GM21619 (cell line): ENCODE measurements around the gene SLITRK3.
"Not testable (repeated sequence)": the region's sequence is repeated elsewhere in the genome, so short reads cannot be mapped to it uniquely, and the experiment has no call there.

ENCODE experiments used
- ATAC-seq: cut with Tn5 transposase; IDR thresholded peaks from one replicate; pipeline ENCODE4 v1.9.1; 2021; ENCODE audit not compliant: unreplicated experiment

The SLITRK3 gene

GRCh38 chr3:165193366-165194254 lies 2.6 kb downstream of the SLITRK3 start:
- ATAC-seq = no peak

- no peak for ATAC-seq
These were observed 3.5 kb downstream of the SLITRK3 start for GRCh38 chr3:165192610-165193192.

DNA sequence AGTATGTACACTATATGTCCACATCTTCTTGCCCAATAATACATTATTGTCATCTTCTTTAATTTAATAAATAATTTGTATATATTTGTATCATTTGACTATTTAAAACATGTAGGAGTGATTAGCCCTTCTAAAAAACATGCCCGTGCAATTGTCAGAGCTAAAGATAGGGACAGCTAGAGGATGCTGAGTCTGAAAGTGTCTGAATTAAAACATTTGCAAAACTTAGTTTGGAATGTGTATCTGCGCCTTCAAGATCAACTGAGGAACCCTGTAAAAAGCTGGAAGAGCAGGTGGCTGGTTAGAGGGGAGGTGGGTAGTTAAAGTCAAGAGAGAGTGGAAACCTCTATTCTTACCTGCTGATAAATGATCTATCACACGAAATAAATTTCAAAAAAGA lies 4.7 kb downstream of the SLITRK3 start:
- no peak for ATAC-seq

- no peak for ATAC-seq
These were observed 7.7 kb downstream of the SLITRK3 start for GRCh38 chr3:165188452-165188851.

DNA sequence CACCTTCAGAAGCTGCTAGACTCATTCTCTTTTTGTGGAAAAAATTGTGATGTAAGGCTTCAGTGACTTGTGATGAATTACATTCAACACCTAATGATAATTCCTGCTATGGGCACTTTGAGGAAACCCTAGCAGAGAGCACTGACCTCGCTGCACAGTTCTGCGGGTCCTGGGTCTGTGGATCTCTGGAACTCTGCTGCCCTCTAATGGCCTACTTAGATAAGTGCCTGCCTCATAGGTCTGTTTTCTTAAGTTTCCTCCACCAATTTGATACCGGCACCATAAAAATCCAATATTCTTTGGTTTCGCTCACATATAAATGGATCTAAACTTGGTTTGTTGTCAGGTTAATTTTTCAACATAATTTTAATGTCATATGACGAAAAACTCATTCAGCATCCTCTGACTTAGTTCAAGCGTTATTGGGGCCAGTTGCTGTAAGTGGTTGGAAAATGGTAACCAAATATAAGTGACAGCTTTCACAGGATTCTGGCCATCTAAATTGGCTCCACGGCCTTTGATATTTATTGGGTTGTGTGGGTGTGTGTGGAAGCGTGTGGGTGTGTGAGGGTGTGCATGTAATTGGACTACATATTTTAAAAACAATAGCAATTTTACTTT lies 10.4 kb downstream of the SLITRK3 start:
- ATAC-seq = peak; percentile 97

DNA sequence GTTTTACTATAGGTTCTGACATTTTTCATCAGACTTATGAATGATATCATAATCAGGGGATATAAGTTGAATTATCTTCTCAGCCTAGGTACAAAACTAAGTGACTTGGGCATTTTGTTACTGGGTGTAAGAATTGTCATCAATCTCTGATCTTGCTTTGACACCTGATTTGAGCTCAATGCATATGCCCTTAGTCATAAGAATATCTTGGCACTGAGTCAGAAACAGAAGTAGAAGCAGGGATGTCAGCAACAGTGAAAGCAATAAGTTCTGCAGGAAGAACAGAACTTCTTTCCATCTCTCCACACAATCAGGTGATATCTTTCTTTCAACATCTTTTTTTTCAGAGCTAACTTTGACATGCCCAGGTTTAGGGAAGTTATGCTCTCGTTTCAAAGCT lies 14.6 kb downstream of the SLITRK3 start:
- no peak for ATAC-seq

- ATAC-seq = no peak
These were observed 25.9 kb downstream of the SLITRK3 start for GRCh38 chr3:165170236-165170635.

- no peak for ATAC-seq
These were observed 26.8 kb downstream of the SLITRK3 start for GRCh38 chr3:165169368-165169767.

DNA sequence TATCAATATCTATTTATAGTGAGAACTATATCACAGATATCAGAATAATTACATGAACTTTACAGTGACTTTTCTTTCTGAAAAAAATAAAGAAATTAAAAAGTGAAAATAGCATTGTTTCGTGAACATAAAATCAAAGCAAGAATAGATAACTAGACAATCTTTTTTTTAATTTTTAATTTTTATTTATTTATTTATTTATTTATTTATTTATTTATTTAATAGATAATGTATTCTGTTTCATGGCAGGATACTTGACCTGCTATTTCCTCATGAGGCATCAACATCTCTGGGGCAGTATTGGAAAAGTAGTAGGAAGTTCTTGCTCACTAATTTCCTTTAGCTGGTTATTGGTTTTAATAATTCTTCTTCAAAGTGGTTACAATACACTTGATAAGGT lies 33.3 kb downstream of the SLITRK3 start:
- no peak for ATAC-seq

DNA sequence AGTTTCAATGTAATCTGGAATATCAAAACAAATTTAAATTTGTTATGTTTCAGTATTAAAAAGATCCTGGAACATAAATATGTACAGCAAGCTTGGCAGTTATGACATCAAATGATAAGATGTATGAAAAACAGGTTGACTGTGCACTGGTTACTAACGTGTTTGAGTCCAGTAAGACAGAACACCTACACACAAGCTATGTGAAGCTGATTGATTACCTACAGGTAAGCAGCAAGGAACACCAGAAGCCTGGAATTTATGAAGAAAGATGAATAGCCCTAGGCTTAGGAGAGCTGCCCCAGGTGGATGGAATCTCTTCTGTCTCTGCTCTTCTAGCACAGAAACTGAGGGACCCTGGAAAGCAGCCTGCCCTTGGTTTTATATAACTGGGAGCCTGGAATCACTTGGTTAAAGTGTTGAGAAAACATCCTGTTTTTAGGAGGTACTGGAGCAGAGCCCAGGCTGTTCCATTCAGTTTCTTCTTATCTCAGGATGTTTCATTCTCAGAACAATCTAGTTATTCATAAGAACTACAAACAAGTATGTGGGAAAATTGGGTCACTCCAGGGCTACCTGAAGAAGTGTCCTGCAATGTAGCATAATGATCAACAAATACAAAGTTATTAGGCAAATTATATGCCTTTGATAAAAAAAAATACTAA lies 36.3 kb downstream of the SLITRK3 start:
- ATAC-seq = no peak

GRCh38 chr3:165158011-165158410 lies 38.2 kb downstream of the SLITRK3 start:
- ATAC-seq = no peak

DNA sequence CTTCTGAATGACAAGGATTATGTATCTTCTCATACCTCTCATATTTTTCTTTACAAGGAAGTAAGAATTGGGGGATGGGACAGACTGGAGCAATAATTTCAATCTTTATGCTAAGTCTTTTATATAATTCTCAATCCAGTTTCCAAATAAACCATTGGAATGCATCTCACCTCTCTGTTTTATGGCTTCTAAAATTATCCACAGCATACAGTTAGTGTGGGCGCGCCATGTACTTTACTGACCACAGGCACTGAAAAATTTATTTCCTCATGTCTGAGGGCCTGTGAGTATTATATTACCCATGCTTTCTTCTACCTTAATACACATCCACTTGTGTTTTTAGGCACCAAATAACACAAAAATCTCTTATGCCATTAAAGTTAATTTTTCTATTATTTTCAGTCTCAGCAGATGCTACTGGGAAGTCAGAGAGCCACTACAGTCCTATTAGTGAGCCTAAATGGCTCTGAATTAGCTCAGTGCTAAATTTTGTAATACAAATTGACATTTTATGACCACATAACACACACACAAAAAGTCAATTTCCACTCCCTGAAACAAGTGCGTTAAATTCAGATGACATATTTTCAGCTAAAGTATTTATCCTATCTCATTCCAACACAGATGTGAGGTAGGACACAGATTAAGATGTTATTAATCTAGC lies 39.3 kb downstream of the SLITRK3 start:
- no peak for ATAC-seq

DNA sequence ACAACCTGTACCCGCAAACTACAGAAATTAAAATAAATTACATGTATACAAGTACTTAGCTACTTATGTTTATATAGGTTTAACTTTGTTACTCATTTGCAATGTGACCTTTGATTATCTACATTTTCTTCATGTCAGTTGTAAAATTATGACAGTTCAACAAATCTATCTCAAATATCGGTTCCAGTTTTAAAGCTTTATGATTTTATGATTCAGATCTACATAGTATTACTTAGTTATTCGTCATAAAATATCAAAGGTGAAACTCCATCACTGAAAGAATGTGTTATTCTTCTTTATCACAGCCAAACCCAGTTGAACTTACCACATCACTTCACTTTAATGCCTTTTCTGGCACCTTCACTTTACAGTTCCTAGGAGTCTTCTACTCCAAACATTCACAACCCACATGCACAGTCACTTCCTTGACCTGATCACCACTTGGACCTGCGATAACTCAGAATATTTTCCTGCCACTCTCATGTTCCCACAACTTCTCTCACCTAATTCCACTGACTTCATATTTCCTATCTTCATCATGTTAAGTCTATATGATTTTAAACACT lies 47.2 kb downstream of the SLITRK3 start:
- ATAC-seq = no peak

- ATAC-seq = no peak
These were observed 51.9 kb downstream of the SLITRK3 start for GRCh38 chr3:165144271-165144670.

DNA sequence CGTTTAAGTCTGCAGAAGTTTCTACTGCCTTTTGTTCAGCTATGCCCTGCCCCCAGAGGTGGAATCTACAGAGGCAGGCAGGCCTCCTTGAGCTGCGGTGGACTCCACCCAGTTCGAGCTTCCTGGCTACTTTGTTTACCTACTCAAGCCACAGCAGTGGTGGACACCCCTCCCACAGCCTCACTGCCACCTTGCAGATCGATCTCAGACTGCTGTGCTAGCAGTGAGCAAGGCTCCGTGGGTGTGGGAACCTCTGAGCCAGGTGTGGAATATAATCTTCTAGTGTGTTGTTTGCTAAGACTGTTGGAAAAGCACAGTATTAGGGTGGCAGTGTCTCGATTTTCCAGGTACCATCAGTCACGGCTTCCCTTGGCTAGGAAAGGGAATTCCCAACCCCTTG lies 56.3 kb downstream of the SLITRK3 start:
- ATAC-seq = not testable (repeated sequence)
